SK-N-SH (cell line): ENCODE results near the gene MBP. TPM values are rescaled to one million over a fixed set of nuclear protein-coding genes. Genes with fewer than 3 reads are reported as not detected.

Source experiments
- CTCF ChIA-PET: fragments of 300-600, 350-600 bp; formaldehyde crosslinking; extraction: SDS; loops from one replicate; lab custom pipeline; 2021; lab: Yijun Ruan, JAX
- POLR2A ChIA-PET: fragments of 350-600 bp; sonication (Branson Sonifier 250); formaldehyde crosslinking; extraction: SDS; loops from one replicate; lab custom pipeline; 2020; ENCODE audit warnings: antibody characterized with exemption, inconsistent platforms; lab: Yijun Ruan, JAX
- DNase-seq: peaks from one replicate; pipeline ENCODE4 v3.0.0; 2012
- H2AFZ ChIP-seq: fragments of 200-600 bp; sonication (generic); 2 replicates; pipeline ENCODE4 v1.8.1; 2016; ENCODE audit warnings: antibody characterized with exemption, mild to moderate bottlenecking, low read depth
- H3F3A ChIP-seq: fragments of 200-600 bp; sonication (generic); replicated peaks from 2 replicates; pipeline ENCODE3; 2016; ENCODE audit warnings: antibody characterized with exemption, mild to moderate bottlenecking; ENCODE audit not compliant: insufficient read depth
- H3K27ac ChIP-seq, 2 experiments: fragments of 200-500 bp in 1 of 2; fragments of 200-600 bp in 1 of 2; sonication (Bioruptor generic) in 1 of 2; sonication (generic), shearing (Covaris generic) in 1 of 2; 2 replicates each; pipeline versions ENCODE4 v1.5.1 to v1.6.1; 2014 to 2016; ENCODE audit warnings: low read depth in 2 of 2, inconsistent platforms in 1 of 2, low read length in 1 of 2, mild to moderate bottlenecking in 1 of 2, mixed read lengths in 1 of 2
- H3K27me3 ChIP-seq: fragments of 200-600 bp; sonication (generic), shearing (Covaris generic); 2 replicates; pipeline ENCODE4 v1.6.1; 2016; ENCODE audit warnings: mixed run types; ENCODE audit not compliant: insufficient read depth
- H3K36me3 ChIP-seq, 2 experiments: fragments of 200-500 bp in 1 of 2; fragments of 200-600 bp in 1 of 2; sonication (Bioruptor generic) in 1 of 2; sonication (generic) in 1 of 2; replicated peaks in 1 of 2; 2 replicates each; pipeline versions ENCODE3 to v1.5.1; 2014 to 2016; ENCODE audit warnings: low read length in 1 of 2, mild to moderate bottlenecking in 1 of 2; ENCODE audit not compliant: insufficient read depth in 2 of 2, control insufficient read depth in 1 of 2
- H3K4me1 ChIP-seq, 2 experiments: fragments of 200-500 bp in 1 of 2; fragments of 200-600 bp in 1 of 2; sonication (Bioruptor generic) in 1 of 2; sonication (generic), shearing (Covaris generic) in 1 of 2; 2 replicates each; pipeline versions ENCODE4 v1.5.1 to v1.6.1; 2014 to 2016; ENCODE audit warnings: low read depth in 1 of 2, low read length in 1 of 2, mixed run types in 1 of 2; ENCODE audit not compliant: insufficient read depth in 2 of 2, control insufficient read depth in 1 of 2
- H3K4me2 ChIP-seq: fragments of 200-600 bp; sonication (generic), shearing (Covaris generic); 2 replicates; pipeline ENCODE4 v1.6.1; 2017; ENCODE audit warnings: mixed run types
- H3K4me3 ChIP-seq, 2 experiments: fragments of 200-500 bp in 1 of 2; fragments of 200-600 bp in 1 of 2; sonication (Bioruptor generic) in 1 of 2; sonication (generic), shearing (Covaris generic) in 1 of 2; 2 replicates each; pipeline versions ENCODE4 v1.5.1 to v1.8.1; 2014 to 2016; ENCODE audit warnings: low read depth in 2 of 2, inconsistent platforms in 1 of 2, low read length in 1 of 2, mild to moderate bottlenecking in 1 of 2, mixed read lengths in 1 of 2, moderate library complexity in 1 of 2
- H3K79me2 ChIP-seq: fragments of 200-600 bp; sonication (generic); 2 replicates; pipeline ENCODE4 v1.8.1; 2017; ENCODE audit warnings: mild to moderate bottlenecking; ENCODE audit not compliant: insufficient read depth
- H3K9ac ChIP-seq: fragments of 200-600 bp; sonication (generic); 2 replicates; pipeline ENCODE4 v1.6.1; 2017; ENCODE audit warnings: mixed run types
- H3K9me2 ChIP-seq: fragments of 200-600 bp; sonication (generic); 2 replicates; pipeline ENCODE4 v1.6.1; 2017; ENCODE audit warnings: mixed run types
- H3K9me3 ChIP-seq: fragments of 200-600 bp; sonication (generic); 2 replicates; pipeline ENCODE4 v1.6.1; 2017; ENCODE audit warnings: mixed run types, mild to moderate bottlenecking, moderate library complexity
- H4K20me1 ChIP-seq: fragments of 200-600 bp; sonication (generic); 2 replicates; pipeline ENCODE4 v1.6.1; 2017; ENCODE audit warnings: mild to moderate bottlenecking, mixed run types; ENCODE audit not compliant: insufficient read depth
- CHD2 ChIP-seq: fragments of 150-350 bp; IDR thresholded peaks from 2 replicates; pipeline ENCODE4 v1.6.1; 2018; ENCODE audit warnings: low read length; ENCODE audit not compliant: partially characterized antibody
- FOSL2 ChIP-seq: IDR thresholded peaks from 2 replicates; pipeline ENCODE4 v1.4.0; 2012; ENCODE audit warnings: low read depth, mild to moderate bottlenecking, moderate library complexity, borderline replicate concordance
- FOXJ3 ChIP-seq: sonication (generic); formaldehyde crosslinking; IDR thresholded peaks from 2 replicates; pipeline ENCODE4 v1.5.1; 2020; ENCODE audit warnings: mild to moderate bottlenecking, missing genetic modification reagents
- FOXM1 ChIP-seq: IDR thresholded peaks from 2 replicates; pipeline ENCODE4 v1.4.0; 2012; ENCODE audit warnings: low read depth, mild to moderate bottlenecking
- GABPA ChIP-seq: IDR thresholded peaks from 2 replicates; pipeline ENCODE4 v1.4.0; 2012; ENCODE audit warnings: low read depth, mild to moderate bottlenecking
- GATA2 ChIP-seq: sonication (generic); formaldehyde crosslinking; IDR thresholded peaks from 2 replicates; pipeline ENCODE4 v1.5.0; 2020; ENCODE audit warnings: mild to moderate bottlenecking, missing genetic modification reagents
- JUND ChIP-seq: IDR thresholded peaks from 2 replicates; pipeline ENCODE4 v1.4.0; 2012
- MEF2A ChIP-seq: IDR thresholded peaks from 2 replicates; pipeline ENCODE4 v1.4.0; 2012; ENCODE audit warnings: low read depth, borderline replicate concordance
- MXI1 ChIP-seq: IDR thresholded peaks from 2 replicates; pipeline ENCODE4 v1.6.1; 2012; ENCODE audit warnings: mild to moderate bottlenecking, low read depth, low read length, improper control_type of control experiment
- NFIC ChIP-seq: IDR thresholded peaks from 2 replicates; pipeline ENCODE4 v1.4.0; 2012; ENCODE audit warnings: borderline replicate concordance
- NRF1 ChIP-seq: IDR thresholded peaks from 2 replicates; pipeline ENCODE4 v1.6.1; 2012; ENCODE audit warnings: low read depth, mild to moderate bottlenecking, low read length
- PBX3 ChIP-seq: IDR thresholded peaks from 2 replicates; pipeline ENCODE4; 2012
- POLR2AphosphoS5 ChIP-seq: IDR thresholded peaks from 2 replicates; pipeline ENCODE4 v1.6.1; 2012; ENCODE audit warnings: low read depth, low read length
- RAD21 ChIP-seq: IDR thresholded peaks from 2 replicates; pipeline ENCODE4 v1.6.1; 2012; ENCODE audit warnings: mild to moderate bottlenecking, low read length
- SIN3A ChIP-seq: IDR thresholded peaks from 2 replicates; pipeline ENCODE4 v1.6.1; 2012; ENCODE audit warnings: low read depth, mild to moderate bottlenecking, low read length, moderate library complexity, borderline replicate concordance
- TEAD4 ChIP-seq: IDR thresholded peaks from 2 replicates; pipeline ENCODE4 v1.4.0; 2012; ENCODE audit warnings: mild to moderate bottlenecking, borderline replicate concordance; ENCODE audit not compliant: insufficient read depth
- USF2 ChIP-seq: fragments of 150-350 bp; IDR thresholded peaks from 2 replicates; pipeline ENCODE4 v1.6.1; 2017; ENCODE audit warnings: antibody characterized with exemption, low read length, low read depth, borderline replicate concordance
- ZBTB33 ChIP-seq: IDR thresholded peaks from 2 replicates; pipeline ENCODE4 v1.4.0; 2012; ENCODE audit warnings: low read depth, borderline replicate concordance
- WGBS: methylation state at CpG from one replicate; pipeline ENCODE4 v1.1.6; 2017; ENCODE audit warnings: low lambda C conversion rate; 5-methylcytosine and 5-hydroxymethylcytosine counted together
- polyA plus RNA-seq, 3 experiments: library from polyadenylated mRNA; depleted of rRNA; stranded (reverse); fragments of >200 nt; gene quantifications; 2 replicates each; pipeline ENCODE4 v1.2.3, GENCODE V29; 2012
- TF ChIP-seq, protein P1 (sequence below): IDR thresholded peaks from 2 replicates; pipeline ENCODE4 v1.4.0; 2012; ENCODE audit warnings: low read depth, borderline replicate concordance

The MBP gene
- polyA plus RNA-seq, 1 of the 3 experiments (the other 2 are of a cell fraction), result 1.6 TPM

GRCh38 chr18:76984193-76985155 is 148.1 kb downstream of the MBP start:
- 87% methylated on average over 17 of the region's 40 CpGs for WGBS
- Histone ChIP-seq H3K36me3 (no peaks in the 10 kb centered on the region), H3K79me2 (no peaks in the 10 kb centered on the region), H3K4me1 (peaks cover 0 to 11% of the 10 kb centered on the region in 2 experiments; a peak in 1 of 4 replicates), H2AFZ (no peak overlapping the region), H3K9me3 (no peaks in the 10 kb centered on the region), H3K27me3 (no peaks in the 10 kb centered on the region), H3K4me2 (no peak overlapping the region), H3K27ac (no peak overlapping the region), H4K20me1 (no peaks in the 10 kb centered on the region), H3K9me2 (no peaks in the 10 kb centered on the region), H3K4me3 (no peak overlapping the region), H3K9ac (no peak overlapping the region), H3F3A (no peaks in the 10 kb centered on the region)
- no peak for DNase-seq
- ChIA-PET POLR2A (no interaction called here), CTCF (interaction anchor here (0.7 to 8.2 kb wide), 31 partner anchors 8 to 666 kb away, joined by 3 to 191 read pairs (median 6); no protein-coding TSS in a partner anchor)
- no peak for TF ChIP-seq USF2
- no peak for TF ChIP-seq CHD2
- TF ChIP-seq FOXJ3 (CRISPR knock-in tag), result no peak

GRCh38 chr18:76983613-76984051 is 149.0 kb downstream of the MBP start:
- Histone ChIP-seq H3K4me1 (peaks cover 0 to 11% of the 10 kb centered on the region in 2 experiments; a peak in 1 of 4 replicates), H3K36me3 (no peaks in the 10 kb centered on the region), H2AFZ (no peak overlapping the region), H3F3A (no peaks in the 10 kb centered on the region), H3K4me3 (0 out of 4 replicates have a peak overlapping the region, but pooled peaks of 1 of the 2 experiments have one; percentile 45), H3K27ac (no peak overlapping the region), H3K9me2 (no peaks in the 10 kb centered on the region), H3K27me3 (no peaks in the 10 kb centered on the region), H3K9ac (no peak overlapping the region), H3K4me2 (no peak overlapping the region), H4K20me1 (no peaks in the 10 kb centered on the region), H3K9me3 (no peaks in the 10 kb centered on the region), H3K79me2 (no peaks in the 10 kb centered on the region)
- 38% methylated on average over 6 of the region's 10 CpGs for WGBS
- POLR2A ChIA-PET, result no interaction called here
- no peak for DNase-seq
- TF ChIP-seq MEF2A, result no peak
- TF ChIP-seq NFIC, result no peak
- TF ChIP-seq MXI1, result no peak
- no peak for TF ChIP-seq NRF1
- no peak for TF ChIP-seq ZBTB33
- TF ChIP-seq PBX3, result no peak
- no peak for TF ChIP-seq FOSL2
- no peak for TF ChIP-seq FOXM1
- TF ChIP-seq SIN3A, result no peak
- no peak for TF ChIP-seq POLR2AphosphoS5
- TF ChIP-seq GATA2 (CRISPR knock-in tag), result no peak
- TF ChIP-seq JUND, result no peak
- no peak for TF ChIP-seq FOXJ3 (CRISPR knock-in tag)
- no peak for TF ChIP-seq GABPA
- TF ChIP-seq, protein P1, sequence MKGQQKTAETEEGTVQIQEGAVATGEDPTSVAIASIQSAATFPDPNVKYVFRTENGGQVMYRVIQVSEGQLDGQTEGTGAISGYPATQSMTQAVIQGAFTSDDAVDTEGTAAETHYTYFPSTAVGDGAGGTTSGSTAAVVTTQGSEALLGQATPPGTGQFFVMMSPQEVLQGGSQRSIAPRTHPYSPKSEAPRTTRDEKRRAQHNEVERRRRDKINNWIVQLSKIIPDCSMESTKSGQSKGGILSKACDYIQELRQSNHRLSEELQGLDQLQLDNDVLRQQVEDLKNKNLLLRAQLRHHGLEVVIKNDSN, result no peak
- TF ChIP-seq TEAD4, result no peak
- TF ChIP-seq RAD21, result no peak
- CTCF ChIA-PET, result interaction anchor here (0.6 to 8.2 kb wide), 42 partner anchors 8 to 667 kb away, joined by 3 to 191 read pairs (median 5); no protein-coding TSS in a partner anchor
